HG02943 (cell line): Measurements from ENCODE around the gene NRXN2.
"Not testable (repeated sequence)": the region's sequence is repeated elsewhere in the genome, so short reads cannot be mapped to it uniquely, and the experiment has no call there.

Experiments
- ATAC-seq: cut with Tn5 transposase; IDR thresholded peaks from one replicate; pipeline ENCODE4 v1.9.1; 2021; ENCODE audit warnings: mild to moderate bottlenecking, low read depth, moderate library complexity; ENCODE audit not compliant: unreplicated experiment

NRXN2 gene

DNA sequence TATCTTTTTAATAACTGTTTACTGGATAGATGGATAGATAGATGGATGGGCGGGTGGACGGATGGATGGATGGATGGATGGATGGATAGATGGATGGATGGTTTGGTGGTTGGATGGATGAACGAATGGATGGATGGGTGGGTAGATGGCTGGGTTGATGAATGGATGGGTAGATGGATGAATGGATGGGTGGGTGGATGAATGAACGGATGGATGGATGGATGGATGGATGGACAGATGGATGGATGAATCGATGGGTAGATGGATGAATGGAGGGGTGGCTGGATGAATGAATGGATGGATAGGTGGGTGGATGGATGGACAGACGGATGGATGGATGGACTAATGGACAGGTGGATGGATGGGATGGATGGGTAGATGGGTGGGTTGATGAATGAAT is 145.8 kb downstream of the NRXN2 start:
- no peak for ATAC-seq

DNA sequence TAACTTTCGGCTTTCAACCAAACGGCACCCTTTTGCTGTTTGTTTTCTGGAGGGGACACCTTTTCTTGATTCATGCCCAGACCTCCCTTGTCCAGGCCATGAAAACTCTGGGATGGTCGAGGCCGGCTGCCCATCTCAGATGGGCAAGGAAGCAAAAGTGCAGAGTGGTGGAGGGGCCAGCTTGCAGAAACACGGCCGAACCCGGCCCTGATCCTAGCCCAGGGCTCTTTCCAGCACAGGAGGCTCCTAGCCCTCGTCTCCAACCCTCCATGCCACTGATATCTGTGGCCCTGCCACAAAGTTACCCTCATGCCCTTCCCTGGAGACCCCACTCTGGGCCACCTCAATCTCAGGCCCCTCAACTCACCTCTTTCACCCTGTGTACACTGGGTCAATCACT is 150.9 kb downstream of the NRXN2 start:
- ATAC-seq = no peak

GRCh38 chr11:64571410-64572091 is 151.4 kb downstream of the NRXN2 start:
- ATAC-seq = no peak

- ATAC-seq = no peak
These were observed 152.0 kb downstream of the NRXN2 start for GRCh38 chr11:64571050-64571409.

DNA sequence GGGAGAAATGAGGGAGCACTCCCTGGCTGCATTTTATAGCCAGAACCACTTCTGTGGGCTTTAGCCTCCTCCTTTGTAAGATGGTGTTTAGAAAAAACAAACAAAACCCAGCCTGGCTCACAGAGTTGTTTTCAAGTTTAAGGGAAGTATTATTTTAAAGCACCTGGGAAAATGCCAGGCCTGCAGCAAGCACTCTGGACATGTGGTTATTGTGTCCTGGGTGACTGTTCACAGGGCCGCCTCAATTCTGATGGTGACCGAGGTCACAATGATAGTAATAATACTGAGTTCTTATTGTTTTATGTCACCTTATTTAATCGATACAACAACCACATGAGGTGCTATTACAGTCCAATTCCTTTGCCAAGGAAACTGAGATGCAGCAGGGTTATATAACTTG is 152.7 kb downstream of the NRXN2 start:
- no peak for ATAC-seq

DNA sequence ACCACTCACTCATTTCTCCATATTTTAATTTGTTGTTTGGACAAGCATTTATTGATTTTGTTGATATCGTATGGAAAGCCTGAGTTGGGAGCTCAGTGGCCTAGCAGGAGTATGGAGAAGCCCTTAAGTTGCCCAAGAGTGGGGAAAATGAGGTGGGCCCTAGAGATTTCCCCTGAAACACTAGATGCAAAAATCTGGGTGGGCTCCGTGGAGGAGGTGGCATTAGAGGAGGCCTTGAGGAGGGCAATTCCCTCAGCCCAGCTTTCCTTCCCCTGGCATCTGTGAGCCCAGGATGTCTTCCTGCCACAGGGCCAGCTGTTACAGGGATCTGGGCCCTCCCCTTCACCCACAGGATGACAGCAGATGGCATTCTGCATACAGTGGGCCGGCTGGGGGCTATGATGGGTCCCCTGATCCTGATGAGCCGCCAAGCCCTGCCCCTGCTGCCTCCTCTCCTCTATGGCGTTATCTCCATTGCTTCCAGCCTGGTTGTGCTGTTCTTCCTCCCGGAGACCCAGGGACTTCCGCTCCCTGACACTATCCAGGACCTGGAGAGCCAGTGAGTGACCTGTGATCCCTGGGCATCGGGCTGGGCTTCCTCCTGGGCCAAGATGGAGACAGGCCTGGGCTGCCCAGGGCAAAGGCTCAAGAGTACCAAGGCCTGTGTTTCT is 153.6 kb downstream of the NRXN2 start:
- ATAC-seq = no peak

DNA sequence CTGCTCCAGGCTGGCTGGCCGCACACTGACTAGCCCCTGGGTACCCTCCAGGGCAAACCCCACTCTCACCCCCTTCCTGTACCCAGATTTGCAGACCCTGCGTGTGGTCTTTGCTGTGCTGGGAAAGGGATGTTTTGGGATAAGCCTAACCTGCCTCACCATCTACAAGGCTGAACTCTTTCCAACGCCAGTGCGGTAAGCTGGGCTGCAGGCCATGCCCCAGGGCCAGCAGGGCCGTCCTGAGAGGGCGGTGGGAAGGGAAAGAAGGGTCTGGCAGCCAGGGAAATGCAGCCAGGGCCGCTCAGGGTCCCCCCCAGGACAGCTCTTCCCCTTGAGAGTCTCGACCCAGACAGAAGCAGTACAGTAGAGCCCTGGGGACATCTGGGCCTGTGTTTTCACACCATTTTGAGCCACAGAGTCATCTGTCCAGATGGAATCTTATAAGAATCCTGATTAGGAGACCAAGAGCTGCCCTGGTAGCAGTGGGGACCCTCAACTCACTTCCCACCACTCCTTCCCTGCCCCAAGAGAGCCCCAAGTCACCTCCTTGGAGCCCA is 154.3 kb downstream of the NRXN2 start:
- ATAC-seq = no peak

DNA sequence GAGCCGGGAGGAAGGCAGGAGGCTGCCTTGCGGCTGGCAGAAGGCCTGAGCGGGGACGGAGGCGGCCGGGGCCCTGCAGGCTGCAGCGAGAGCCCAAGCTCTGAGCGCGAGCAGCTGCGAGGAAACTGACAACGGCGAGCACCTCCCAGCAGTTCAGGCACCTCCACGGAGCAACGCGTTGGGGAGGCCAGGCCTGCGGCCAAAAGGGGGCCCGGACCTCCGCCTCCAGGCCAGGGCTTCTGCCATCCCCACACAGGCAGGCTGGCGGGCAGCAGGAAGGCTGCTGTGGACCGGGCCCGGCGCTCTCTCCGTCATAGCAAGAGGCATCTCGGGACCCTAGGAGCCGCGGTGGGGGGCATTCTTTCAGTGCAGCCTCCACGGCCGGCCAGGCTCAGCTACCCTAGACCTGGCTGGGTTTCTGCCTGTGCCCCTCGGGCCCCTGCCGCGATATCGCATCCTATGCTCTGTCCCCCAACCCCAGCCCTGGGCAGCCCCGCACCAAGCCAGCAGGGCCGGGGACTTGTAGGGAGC is 154.9 kb downstream of the NRXN2 start:
- no peak for ATAC-seq

GRCh38 chr11:64566915-64567891 is 155.8 kb downstream of the NRXN2 start:
- no peak for ATAC-seq

DNA sequence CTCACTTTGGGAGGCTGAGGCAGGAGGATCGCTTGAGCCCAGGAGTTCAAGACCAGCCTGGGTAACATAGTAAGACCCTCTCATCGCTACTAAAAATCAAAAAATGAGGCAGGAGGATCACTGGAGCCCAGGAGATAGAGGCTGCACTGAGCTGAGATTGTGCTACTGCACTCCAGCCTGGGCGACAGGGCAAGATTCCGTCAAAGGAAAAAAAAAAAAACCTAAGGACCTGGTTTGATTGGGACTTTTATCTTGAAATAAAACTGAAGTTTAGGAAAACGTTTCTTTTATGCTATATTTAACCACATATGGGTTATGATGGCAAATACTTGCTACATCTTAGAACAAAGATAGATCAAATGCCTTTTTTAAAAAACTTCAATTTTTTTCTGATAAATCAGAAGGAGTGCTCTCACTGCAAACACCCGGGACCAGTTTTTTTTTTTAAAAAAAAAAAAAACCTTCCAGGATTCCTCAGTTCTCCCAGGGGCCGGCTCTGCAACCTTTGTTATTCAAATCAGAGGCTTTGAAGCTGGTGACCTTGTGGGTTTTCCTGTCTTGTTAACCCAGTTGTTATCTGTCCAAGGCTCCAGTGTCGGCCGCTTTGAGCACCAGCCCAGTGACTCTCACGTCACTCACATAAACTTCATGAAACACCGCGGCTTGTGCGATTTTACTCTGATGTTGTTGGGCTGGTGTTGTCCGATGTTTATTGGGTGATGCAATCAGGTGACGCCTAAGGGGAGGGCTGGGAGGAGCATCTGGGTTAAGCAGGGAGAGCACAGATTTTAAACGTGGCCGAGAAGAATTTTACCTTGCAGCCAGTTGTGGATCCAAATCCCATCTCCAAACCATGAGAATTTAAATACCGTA is 156.7 kb downstream of the NRXN2 start:
- no peak for ATAC-seq

DNA sequence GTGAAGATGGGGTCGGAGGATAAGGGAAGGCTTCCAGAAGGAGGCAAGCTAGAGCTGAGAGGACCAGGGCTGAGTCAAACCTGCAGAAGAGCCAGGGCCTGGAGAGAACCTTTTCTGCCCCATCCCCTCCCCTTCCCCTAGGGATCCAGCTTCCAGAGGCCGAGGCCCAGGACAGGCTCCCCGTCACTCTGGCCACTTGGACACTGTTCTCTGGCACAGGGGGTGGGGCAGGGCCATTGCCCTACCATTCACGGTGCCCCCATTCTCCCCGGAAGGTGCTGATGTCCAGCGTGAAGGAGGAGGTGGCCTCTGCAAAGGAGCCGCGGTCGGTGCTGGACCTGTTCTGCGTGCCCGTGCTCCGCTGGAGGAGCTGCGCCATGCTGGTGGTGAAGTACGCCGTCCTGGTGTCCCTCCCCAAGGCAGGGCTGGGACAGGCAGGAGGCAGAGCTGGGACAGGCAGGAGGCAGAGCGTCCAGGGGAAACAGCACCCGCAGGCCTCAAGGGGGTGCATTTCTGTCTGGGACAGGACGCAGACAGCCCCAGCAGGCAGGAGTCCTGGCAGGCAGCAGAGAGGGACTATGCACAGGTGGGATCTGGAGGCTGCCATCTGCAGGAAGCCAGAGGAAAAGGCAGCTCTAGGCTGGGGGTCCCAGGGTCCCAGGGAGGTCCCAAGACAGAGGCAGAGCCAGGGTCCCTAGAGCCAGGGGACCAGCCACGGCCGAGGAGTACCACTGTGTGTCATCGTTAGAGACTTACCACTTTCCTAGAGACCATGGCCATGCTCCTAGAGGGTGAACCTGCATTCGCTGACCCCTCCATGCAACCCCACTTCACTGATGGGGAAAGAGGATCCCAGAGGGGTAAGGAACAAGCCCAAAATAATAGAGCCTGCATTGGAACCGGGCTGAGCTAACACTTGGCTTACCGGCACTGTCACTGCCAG is 157.8 kb downstream of the NRXN2 start:
- no peak for ATAC-seq

DNA sequence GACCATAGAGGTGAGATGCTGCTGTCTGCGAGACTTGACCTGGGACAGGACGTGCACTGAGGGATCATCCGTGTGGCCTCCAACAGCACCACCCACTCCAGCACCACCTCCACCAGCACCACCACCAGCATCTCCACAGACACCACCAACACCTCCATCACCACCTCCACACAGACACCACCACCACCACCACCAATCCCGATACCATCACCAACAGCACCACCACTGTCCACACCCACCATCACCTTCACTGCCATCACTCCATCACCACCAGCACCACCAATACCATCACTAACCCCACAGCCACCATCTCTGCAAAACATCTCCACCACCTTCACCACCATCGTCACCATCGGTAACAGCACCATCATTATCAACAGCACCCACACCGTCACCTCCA is 158.6 kb downstream of the NRXN2 start:
- no peak for ATAC-seq

DNA sequence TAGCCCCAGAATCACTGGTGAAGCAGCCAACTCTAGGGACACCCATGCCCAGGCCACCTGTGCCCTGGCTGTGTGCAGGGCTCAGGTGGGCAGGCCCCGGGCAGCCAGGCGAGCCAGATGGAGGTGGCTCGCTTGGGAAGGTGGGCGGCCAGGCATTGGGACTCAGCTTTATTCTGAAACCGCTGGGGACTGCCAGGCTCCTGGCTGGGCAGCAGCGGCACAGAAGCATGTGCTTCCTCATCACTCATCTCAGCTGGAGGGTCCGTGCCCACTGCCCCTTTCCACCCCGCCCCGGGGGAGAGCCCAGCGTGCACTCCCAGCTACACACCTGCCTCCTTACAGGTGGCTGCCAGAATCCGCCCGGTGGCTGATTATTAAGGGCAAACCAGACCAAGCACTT is 159.0 kb downstream of the NRXN2 start:
- ATAC-seq = no peak

DNA sequence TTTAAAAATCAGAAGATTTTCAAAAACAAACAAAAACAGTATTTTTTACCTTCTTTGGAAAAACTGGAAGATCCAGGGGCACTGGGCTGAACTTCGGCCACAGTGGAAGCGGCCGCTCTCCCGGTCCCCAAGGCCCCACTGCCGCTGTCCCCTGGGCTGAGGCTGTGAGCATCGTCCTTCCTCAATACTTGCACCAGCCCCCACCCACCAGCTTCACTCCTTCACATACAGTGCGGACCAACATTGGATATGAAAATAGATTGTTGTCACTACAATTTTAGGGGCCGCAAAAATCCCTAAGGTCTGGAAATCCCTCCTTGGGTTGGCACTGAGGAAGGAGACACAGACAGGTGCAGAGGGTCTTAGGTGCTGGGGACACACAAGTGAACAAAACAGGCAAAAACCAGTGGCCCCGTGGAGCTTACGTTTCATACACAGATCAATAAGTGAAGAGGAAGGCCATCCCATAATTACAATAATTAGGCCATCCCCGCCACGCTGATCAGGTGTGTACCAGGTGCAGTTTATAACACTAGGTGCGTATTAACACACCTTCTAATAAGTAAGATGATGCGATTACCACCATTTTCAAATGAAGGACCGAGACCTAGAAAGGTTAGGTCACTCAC is 160.2 kb downstream of the NRXN2 start:
- no peak for ATAC-seq

GRCh38 chr11:64561984-64562722 is 160.8 kb downstream of the NRXN2 start:
- no peak for ATAC-seq

DNA sequence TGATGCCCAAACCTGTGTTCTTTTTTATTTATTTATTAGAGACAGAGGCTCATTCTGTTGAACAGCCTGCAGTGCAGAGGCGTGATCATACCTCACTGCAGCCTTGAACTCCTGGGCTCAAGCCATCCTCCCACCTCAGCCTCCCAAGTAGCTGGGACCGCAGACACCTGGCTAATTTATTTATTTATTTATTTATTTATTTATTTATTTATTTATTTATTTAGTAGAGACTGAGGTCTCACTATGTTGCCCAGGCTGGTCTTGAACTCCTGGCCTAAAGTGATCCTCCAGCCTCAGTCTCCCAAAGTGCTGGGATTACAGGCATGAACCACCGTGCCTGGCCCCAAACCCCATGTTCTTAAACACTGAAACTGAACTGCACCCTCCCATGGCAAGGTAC is 161.6 kb downstream of the NRXN2 start:
- not testable (repeated sequence) for ATAC-seq

DNA sequence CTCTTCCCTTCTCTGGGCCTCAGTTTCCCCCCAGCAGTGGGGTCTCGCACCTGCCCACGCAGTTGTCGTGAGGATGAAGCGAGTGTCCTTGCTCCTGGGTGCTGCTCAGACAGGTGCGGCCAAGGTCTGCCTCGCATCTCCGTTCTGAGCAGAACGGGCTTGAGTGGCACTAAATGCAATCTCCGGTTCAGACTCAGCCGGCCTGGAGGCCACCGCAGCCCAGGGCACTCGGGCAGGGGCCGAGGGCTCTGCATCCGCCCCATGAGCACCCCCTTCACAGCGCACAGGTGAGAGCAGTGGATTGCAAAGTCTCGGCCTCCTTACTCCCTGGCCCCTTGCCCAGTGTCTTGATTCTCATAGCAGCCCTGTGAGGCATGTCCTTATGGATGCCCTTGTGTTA is 162.1 kb downstream of the NRXN2 start:
- ATAC-seq = no peak
